Ovary (tissue), 3 donors: Measurements from ENCODE around the gene PARD3.

Experiments
- CTCF ChIP-seq, 3 donors: fragments of 450-650 bp in 2 of 3; fragments of 200-600 bp in 1 of 3; IDR thresholded peaks; one replicate each; pipeline versions ENCODE4 v1.5.1 to v1.8.0; 2016 to 2022; ENCODE audit warnings: antibody characterized with exemption in 3 of 3, mild to moderate bottlenecking in 1 of 3
- EP300 ChIP-seq: sonication (generic); formaldehyde crosslinking; IDR thresholded peaks from one replicate; pipeline ENCODE4 v1.6.1; 2017; ENCODE audit warnings: antibody characterized with exemption
- POLR2A ChIP-seq: fragments of 450-650 bp; IDR thresholded peaks from one replicate; pipeline ENCODE4 v1.6.1; 2017; ENCODE audit warnings: antibody characterized with exemption, mild to moderate bottlenecking, moderate library complexity
- donor health status: DM: no; HTN: no; CAD: no.

GRCh38 chr10:34206078-34206934 lies 608.8 kb downstream of the PARD3 start:
- TF ChIP-seq POLR2A, result no peak
- no peak for TF ChIP-seq CTCF (IDR thresholded peaks at IDR 0.05)
- TF ChIP-seq EP300, result no peak
